ENCODE measurements around the gene GUCY1A1.

DNA sequence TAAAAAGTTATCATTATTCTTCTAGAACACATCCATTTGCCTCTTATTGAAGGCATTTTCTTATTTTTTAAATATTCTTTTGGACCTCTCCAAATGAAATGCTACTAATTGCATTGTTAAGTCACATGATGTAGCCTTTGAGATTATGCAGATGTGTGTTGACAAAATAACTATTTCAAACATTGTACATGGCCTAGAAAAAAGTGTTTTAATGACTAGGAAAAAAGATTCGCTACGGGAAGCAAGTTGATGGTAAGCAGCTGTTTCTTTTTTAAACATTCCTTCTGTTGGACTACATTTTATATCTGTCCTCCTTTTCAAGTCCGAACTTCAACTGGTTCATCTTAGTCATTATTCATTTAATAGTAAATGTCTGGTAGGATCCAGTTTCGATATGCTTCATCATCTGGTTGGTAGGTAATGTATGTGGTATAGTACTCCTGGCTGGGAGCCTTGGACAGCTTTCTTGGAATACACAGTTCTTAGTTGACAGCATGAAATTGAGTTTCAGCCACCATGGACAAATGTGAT is 34.3 kb upstream of the GUCY1A1 start:
- TF ChIP-seq, protein P1, sequence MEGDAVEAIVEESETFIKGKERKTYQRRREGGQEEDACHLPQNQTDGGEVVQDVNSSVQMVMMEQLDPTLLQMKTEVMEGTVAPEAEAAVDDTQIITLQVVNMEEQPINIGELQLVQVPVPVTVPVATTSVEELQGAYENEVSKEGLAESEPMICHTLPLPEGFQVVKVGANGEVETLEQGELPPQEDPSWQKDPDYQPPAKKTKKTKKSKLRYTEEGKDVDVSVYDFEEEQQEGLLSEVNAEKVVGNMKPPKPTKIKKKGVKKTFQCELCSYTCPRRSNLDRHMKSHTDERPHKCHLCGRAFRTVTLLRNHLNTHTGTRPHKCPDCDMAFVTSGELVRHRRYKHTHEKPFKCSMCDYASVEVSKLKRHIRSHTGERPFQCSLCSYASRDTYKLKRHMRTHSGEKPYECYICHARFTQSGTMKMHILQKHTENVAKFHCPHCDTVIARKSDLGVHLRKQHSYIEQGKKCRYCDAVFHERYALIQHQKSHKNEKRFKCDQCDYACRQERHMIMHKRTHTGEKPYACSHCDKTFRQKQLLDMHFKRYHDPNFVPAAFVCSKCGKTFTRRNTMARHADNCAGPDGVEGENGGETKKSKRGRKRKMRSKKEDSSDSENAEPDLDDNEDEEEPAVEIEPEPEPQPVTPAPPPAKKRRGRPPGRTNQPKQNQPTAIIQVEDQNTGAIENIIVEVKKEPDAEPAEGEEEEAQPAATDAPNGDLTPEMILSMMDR (conservative IDR thresholded peaks at IDR 0.05; ENCODE audit: low read depth, low read length), result no peak
- no peak for TF ChIP-seq EZH2 (IDR thresholded peaks at IDR 0.05; ENCODE audit: low read length, unreplicated experiment)

All from PC-3 (cell line).